Neural cell (in vitro differentiated cells): ENCODE data around the gene TLN1. TPM values are rescaled to one million over a fixed set of nuclear protein-coding genes. Genes with fewer than 3 reads are reported as not detected.

Experiments used
- H2AFZ ChIP-seq: fragments of 200-600, 300-800 bp; sonication (generic), shearing (Covaris generic); 2 replicates; pipeline ENCODE4 v1.6.0; 2014; ENCODE audit warnings: low read depth, mild to moderate bottlenecking, antibody characterized with exemption, low read length, moderate library complexity
- H3F3A ChIP-seq: fragments of 200-600 bp; shearing (Covaris generic); 2 replicates; pipeline ENCODE4 v1.6.1; 2016; ENCODE audit warnings: mild to moderate bottlenecking, moderate library complexity, mixed read lengths, antibody characterized with exemption, low read length; ENCODE audit not compliant: insufficient read depth, poor library complexity, severe bottlenecking
- H3K27ac ChIP-seq: fragments of 200-600, 300-800 bp; sonication (generic), shearing (Covaris generic); 2 replicates; pipeline ENCODE4 v1.5.1; 2014; ENCODE audit warnings: mild to moderate bottlenecking, low read length, moderate library complexity
- H3K27me3 ChIP-seq: fragments of 300-800, 200-600 bp; sonication (generic), shearing (Covaris generic); 2 replicates; pipeline ENCODE4 v1.6.0; 2014; ENCODE audit warnings: mild to moderate bottlenecking, low read depth, low read length, moderate library complexity; ENCODE audit not compliant: insufficient read depth
- H3K36me3 ChIP-seq: fragments of 300-800, 200-600 bp; sonication (generic), shearing (Covaris generic); 2 replicates; pipeline ENCODE4 v1.5.1; 2014; ENCODE audit warnings: mild to moderate bottlenecking, antibody characterized with exemption, low read length, moderate library complexity; ENCODE audit not compliant: insufficient read depth
- H3K4me2 ChIP-seq: fragments of 300-800, 200-600 bp; sonication (generic), shearing (Covaris generic); 2 replicates; pipeline ENCODE4 v1.6.0; 2014; ENCODE audit warnings: mild to moderate bottlenecking, low read length
- H3K4me3 ChIP-seq: fragments of 300-800, 200-600 bp; sonication (generic), shearing (Covaris generic); 2 replicates; pipeline ENCODE4 v1.5.1; 2014; ENCODE audit warnings: mild to moderate bottlenecking, low read length, moderate library complexity
- H3K79me2 ChIP-seq: fragments of 200-600 bp; shearing (Covaris generic); replicated peaks from 2 replicates; pipeline ENCODE4 v1.6.0; 2014; ENCODE audit warnings: mild to moderate bottlenecking, low read length, moderate library complexity; ENCODE audit not compliant: insufficient read depth
- H3K9ac ChIP-seq: fragments of 300-800, 200-600 bp; sonication (generic), shearing (Covaris generic); 2 replicates; pipeline ENCODE4 v1.6.1; 2016; ENCODE audit warnings: mild to moderate bottlenecking, low read length, mixed read lengths
- H3K9me2 ChIP-seq: fragments of 200-600 bp; shearing (Covaris generic); 2 replicates; pipeline ENCODE4 v1.6.1; 2016; ENCODE audit warnings: mild to moderate bottlenecking, low read length, mixed read lengths; ENCODE audit not compliant: insufficient read depth
- H3K9me3 ChIP-seq: fragments of 200-600, 300-800 bp; sonication (generic), shearing (Covaris generic); 2 replicates; pipeline ENCODE4 v1.6.1; 2016; ENCODE audit warnings: mild to moderate bottlenecking, mixed run types, low read length, moderate library complexity, mixed read lengths
- H4K20me1 ChIP-seq: fragments of 200-600 bp; shearing (Covaris generic); 2 replicates; pipeline ENCODE4 v1.6.1; 2016; ENCODE audit warnings: mild to moderate bottlenecking, mixed run types; ENCODE audit not compliant: insufficient read depth
- EP300 ChIP-seq: fragments of 450-650 bp; conservative IDR thresholded peaks from 2 replicates; pipeline ENCODE4 v1.6.1; 2014; ENCODE audit warnings: antibody characterized with exemption, mild to moderate bottlenecking, moderate library complexity; ENCODE audit not compliant: poor library complexity, severe bottlenecking
- EZH2 ChIP-seq: fragments of 200-600, 300-800 bp; shearing (Covaris generic), sonication (generic); IDR thresholded peaks from 2 replicates; pipeline ENCODE4 v1.6.1; 2014; ENCODE audit warnings: antibody characterized with exemption, low read length, borderline replicate concordance, mild to moderate bottlenecking; ENCODE audit not compliant: insufficient read depth, poor library complexity, severe bottlenecking
- MXI1 ChIP-seq: fragments of 450-650 bp; conservative IDR thresholded peaks from 2 replicates; pipeline ENCODE4 v1.6.1; 2014; ENCODE audit warnings: antibody characterized with exemption, mild to moderate bottlenecking; ENCODE audit not compliant: poor library complexity, severe bottlenecking
- POLR2AphosphoS5 ChIP-seq: IDR thresholded peaks from 2 replicates; pipeline ENCODE4 v1.6.1; 2012
- RAD21 ChIP-seq: fragments of 450-650 bp; conservative IDR thresholded peaks from 2 replicates; pipeline ENCODE4 v1.6.1; 2014; ENCODE audit warnings: antibody characterized with exemption, mild to moderate bottlenecking, moderate library complexity
- SMC3 ChIP-seq: fragments of 450-650 bp; conservative IDR thresholded peaks from 2 replicates; pipeline ENCODE4 v1.6.1; 2014; ENCODE audit warnings: antibody characterized with exemption, mild to moderate bottlenecking, moderate library complexity; ENCODE audit not compliant: poor library complexity
- TAF1 ChIP-seq: IDR thresholded peaks from 2 replicates; pipeline ENCODE4 v1.6.1; 2012; ENCODE audit warnings: low read depth
- polyA plus RNA-seq: library from polyadenylated mRNA; depleted of rRNA; stranded (reverse); fragments of >200 nt; gene quantifications from 2 replicates; pipeline ENCODE4 v1.2.3, GENCODE V29; 2014
- TF ChIP-seq, protein P1 (sequence below): fragments of 450-650 bp; IDR thresholded peaks from 2 replicates; pipeline ENCODE4 v1.5.1; 2014; ENCODE audit warnings: antibody characterized with exemption, mild to moderate bottlenecking, moderate library complexity; ENCODE audit not compliant: poor library complexity, severe bottlenecking
- TF ChIP-seq, protein P2 (sequence below): IDR thresholded peaks from 2 replicates; pipeline ENCODE4 v1.6.1; 2012; ENCODE audit warnings: borderline replicate concordance

Gene TLN1
- polyA plus RNA-seq, 1 donor from 2014 or later, result 7.1 TPM

- no peaks in the 10 kb centered on the region for H3K79me2 ChIP-seq
- H3K9me2 ChIP-seq, result no peaks in the 10 kb centered on the region
- no peak overlapping the region for H3K9ac ChIP-seq
- no peaks in the 10 kb centered on the region for H3K27me3 ChIP-seq
- H3K36me3 ChIP-seq, result peaks cover 5% of the 10 kb centered on the region
- no peaks in the 10 kb centered on the region for H3K9me3 ChIP-seq
- no peak overlapping the region for H2AFZ ChIP-seq
- H3K4me2 ChIP-seq, result no peak overlapping the region
- H4K20me1 ChIP-seq, result no peaks in the 10 kb centered on the region
- H3F3A ChIP-seq, result no peaks in the 10 kb centered on the region
- H3K4me3 ChIP-seq, result no peak overlapping the region
- H3K27ac ChIP-seq, result no peak overlapping the region
- TF ChIP-seq, protein P1, sequence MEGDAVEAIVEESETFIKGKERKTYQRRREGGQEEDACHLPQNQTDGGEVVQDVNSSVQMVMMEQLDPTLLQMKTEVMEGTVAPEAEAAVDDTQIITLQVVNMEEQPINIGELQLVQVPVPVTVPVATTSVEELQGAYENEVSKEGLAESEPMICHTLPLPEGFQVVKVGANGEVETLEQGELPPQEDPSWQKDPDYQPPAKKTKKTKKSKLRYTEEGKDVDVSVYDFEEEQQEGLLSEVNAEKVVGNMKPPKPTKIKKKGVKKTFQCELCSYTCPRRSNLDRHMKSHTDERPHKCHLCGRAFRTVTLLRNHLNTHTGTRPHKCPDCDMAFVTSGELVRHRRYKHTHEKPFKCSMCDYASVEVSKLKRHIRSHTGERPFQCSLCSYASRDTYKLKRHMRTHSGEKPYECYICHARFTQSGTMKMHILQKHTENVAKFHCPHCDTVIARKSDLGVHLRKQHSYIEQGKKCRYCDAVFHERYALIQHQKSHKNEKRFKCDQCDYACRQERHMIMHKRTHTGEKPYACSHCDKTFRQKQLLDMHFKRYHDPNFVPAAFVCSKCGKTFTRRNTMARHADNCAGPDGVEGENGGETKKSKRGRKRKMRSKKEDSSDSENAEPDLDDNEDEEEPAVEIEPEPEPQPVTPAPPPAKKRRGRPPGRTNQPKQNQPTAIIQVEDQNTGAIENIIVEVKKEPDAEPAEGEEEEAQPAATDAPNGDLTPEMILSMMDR, result no peak
- TF ChIP-seq, protein P2, sequence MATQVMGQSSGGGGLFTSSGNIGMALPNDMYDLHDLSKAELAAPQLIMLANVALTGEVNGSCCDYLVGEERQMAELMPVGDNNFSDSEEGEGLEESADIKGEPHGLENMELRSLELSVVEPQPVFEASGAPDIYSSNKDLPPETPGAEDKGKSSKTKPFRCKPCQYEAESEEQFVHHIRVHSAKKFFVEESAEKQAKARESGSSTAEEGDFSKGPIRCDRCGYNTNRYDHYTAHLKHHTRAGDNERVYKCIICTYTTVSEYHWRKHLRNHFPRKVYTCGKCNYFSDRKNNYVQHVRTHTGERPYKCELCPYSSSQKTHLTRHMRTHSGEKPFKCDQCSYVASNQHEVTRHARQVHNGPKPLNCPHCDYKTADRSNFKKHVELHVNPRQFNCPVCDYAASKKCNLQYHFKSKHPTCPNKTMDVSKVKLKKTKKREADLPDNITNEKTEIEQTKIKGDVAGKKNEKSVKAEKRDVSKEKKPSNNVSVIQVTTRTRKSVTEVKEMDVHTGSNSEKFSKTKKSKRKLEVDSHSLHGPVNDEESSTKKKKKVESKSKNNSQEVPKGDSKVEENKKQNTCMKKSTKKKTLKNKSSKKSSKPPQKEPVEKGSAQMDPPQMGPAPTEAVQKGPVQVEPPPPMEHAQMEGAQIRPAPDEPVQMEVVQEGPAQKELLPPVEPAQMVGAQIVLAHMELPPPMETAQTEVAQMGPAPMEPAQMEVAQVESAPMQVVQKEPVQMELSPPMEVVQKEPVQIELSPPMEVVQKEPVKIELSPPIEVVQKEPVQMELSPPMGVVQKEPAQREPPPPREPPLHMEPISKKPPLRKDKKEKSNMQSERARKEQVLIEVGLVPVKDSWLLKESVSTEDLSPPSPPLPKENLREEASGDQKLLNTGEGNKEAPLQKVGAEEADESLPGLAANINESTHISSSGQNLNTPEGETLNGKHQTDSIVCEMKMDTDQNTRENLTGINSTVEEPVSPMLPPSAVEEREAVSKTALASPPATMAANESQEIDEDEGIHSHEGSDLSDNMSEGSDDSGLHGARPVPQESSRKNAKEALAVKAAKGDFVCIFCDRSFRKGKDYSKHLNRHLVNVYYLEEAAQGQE, result no peak
- TF ChIP-seq SMC3, result no peak
- no peak for TF ChIP-seq EZH2
- TF ChIP-seq EP300, result no peak
- no peak for TF ChIP-seq MXI1
- TF ChIP-seq TAF1, result no peak
- TF ChIP-seq RAD21, result no peak
- TF ChIP-seq POLR2AphosphoS5, result no peak
Measured at GRCh38 chr9:35703906-35704672, 27.9 kb downstream of the TLN1 start.

- Histone ChIP-seq H4K20me1 (no peaks in the 10 kb centered on the region), H3K4me3 (no peak overlapping the region), H3K9me2 (no peaks in the 10 kb centered on the region), H3K79me2 (no peaks in the 10 kb centered on the region), H3F3A (no peaks in the 10 kb centered on the region), H3K9me3 (no peaks in the 10 kb centered on the region), H3K36me3 (no peaks in the 10 kb centered on the region), H3K27me3 (no peaks in the 10 kb centered on the region), H3K27ac (no peak overlapping the region), H3K9ac (no peak overlapping the region), H3K4me2 (no peak overlapping the region), H2AFZ (no peak overlapping the region)
- TF ChIP-seq, protein P2, result no peak
- TF ChIP-seq MXI1, result no peak
- TF ChIP-seq EZH2, result no peak
- TF ChIP-seq SMC3, result no peak
- TF ChIP-seq TAF1, result no peak
- TF ChIP-seq POLR2AphosphoS5, result no peak
- TF ChIP-seq, protein P1, result no peak
- TF ChIP-seq RAD21, result no peak
- TF ChIP-seq EP300, result no peak
Measured at GRCh38 chr9:35702696-35703095, 29.3 kb downstream of the TLN1 start.
